ENCODE results near the gene ZNF154.
A peak's percentile ranks its signal among the peaks of the same experiment; 100 is the strongest.

The ZNF154 gene

DNA sequence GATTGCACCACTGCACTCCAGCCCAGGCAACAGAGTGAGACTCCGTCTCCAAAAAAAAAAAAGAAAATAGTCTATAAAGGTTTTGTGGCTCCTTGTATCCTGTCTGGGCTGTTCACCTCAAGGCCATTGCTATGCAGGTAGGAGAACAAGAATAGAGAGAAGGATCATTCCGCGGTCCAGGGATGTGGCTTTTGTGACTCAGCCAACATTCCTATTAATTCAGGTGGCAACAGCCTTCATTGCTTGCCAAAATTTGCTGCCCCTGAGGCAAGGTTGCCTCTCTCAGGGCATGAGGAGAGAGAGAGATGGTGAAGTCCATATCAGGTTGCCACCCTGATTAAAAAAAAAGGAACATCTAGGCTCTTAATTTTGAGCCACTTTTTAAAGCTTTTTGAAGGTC lies 19.3 kb downstream of the ZNF154 start:
- TF ChIP-seq, protein P1, sequence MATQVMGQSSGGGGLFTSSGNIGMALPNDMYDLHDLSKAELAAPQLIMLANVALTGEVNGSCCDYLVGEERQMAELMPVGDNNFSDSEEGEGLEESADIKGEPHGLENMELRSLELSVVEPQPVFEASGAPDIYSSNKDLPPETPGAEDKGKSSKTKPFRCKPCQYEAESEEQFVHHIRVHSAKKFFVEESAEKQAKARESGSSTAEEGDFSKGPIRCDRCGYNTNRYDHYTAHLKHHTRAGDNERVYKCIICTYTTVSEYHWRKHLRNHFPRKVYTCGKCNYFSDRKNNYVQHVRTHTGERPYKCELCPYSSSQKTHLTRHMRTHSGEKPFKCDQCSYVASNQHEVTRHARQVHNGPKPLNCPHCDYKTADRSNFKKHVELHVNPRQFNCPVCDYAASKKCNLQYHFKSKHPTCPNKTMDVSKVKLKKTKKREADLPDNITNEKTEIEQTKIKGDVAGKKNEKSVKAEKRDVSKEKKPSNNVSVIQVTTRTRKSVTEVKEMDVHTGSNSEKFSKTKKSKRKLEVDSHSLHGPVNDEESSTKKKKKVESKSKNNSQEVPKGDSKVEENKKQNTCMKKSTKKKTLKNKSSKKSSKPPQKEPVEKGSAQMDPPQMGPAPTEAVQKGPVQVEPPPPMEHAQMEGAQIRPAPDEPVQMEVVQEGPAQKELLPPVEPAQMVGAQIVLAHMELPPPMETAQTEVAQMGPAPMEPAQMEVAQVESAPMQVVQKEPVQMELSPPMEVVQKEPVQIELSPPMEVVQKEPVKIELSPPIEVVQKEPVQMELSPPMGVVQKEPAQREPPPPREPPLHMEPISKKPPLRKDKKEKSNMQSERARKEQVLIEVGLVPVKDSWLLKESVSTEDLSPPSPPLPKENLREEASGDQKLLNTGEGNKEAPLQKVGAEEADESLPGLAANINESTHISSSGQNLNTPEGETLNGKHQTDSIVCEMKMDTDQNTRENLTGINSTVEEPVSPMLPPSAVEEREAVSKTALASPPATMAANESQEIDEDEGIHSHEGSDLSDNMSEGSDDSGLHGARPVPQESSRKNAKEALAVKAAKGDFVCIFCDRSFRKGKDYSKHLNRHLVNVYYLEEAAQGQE (IDR thresholded peaks at IDR 0.05; ENCODE audit: low read depth) = no peak
- TF ChIP-seq TAF1 (IDR thresholded peaks at IDR 0.05; ENCODE audit: low read depth) (no peak), USF1 (IDR thresholded peaks at IDR 0.05) (no peak), CREB1 (IDR thresholded peaks at IDR 0.05; ENCODE audit: low read depth) (no peak), NFIC (IDR thresholded peaks at IDR 0.05) (no peak), EP300 (IDR thresholded peaks at IDR 0.05; ENCODE audit: borderline replicate concordance) (no peak), YY1 (IDR thresholded peaks at IDR 0.05; ENCODE audit: low read depth) (no peak), RAD21 (IDR thresholded peaks at IDR 0.05; ENCODE audit: low read depth) (no peak)

DNA sequence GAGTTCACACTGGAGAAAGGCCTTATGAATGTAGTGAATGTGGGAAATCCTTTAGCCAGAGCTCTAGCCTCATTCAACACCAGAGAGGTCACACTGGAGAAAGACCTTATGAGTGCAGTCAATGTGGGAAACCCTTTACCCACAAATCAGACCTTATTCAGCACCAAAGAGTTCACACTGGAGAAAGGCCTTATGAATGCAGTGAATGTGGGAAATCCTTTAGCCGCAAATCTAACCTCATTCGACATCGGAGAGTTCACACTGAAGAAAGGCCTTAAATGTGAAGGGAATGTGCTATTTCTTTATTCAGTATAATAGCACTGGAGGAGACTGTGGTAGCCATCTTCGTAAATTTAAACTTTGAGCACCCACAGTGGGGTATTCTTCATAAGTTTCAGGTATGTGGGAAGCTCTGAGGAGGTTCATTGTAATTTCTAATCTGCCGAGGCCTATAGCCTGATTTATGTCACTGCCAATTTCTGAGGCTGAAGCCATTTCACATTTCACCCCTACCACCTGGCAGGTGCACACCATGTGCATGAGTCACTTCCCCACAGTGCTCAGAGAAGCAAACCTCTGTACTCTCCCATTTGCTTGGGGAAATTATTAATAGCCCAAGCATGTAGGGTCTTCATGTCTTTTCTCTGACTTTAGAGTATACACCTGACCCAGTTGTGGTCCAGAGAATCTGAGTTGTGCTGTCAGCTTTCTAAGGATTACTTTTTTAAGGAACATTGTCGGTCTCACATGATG lies 20.8 kb downstream of the ZNF154 start:
- TF ChIP-seq RAD21 (IDR thresholded peaks at IDR 0.05; ENCODE audit: low read depth) (no peak), NFIC (IDR thresholded peaks at IDR 0.05) (no peak), TAF1 (IDR thresholded peaks at IDR 0.05; ENCODE audit: low read depth) (no peak), TEAD4 (IDR thresholded peaks at IDR 0.05) (no peak), CREB1 (IDR thresholded peaks at IDR 0.05; ENCODE audit: low read depth) (no peak), TCF12 (IDR thresholded peaks at IDR 0.05; ENCODE audit: low read depth) (no peak)

DNA sequence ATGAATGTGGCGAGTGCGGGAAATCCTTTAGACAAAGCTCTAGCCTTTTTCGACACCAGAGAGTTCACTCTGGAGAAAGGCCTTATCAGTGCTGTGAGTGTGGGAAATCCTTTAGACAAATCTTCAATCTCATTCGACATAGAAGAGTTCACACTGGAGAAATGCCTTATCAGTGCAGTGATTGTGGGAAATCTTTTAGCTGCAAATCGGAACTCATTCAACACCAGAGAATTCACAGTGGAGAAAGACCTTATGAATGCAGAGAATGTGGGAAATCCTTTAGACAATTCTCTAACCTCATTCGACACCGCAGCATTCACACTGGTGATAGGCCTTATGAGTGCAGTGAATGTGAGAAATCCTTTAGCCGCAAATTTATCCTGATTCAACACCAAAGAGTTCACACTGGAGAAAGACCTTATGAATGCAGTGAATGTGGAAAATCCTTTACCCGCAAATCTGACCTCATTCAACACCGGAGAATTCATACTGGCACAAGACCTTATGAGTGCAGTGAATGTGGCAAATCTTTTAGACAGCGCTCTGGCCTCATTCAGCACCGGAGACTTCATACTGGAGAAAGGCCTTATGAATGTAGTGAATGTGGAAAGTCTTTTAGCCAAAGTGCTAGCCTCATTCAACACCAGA lies 21.5 kb downstream of the ZNF154 start:
- TF ChIP-seq CEBPB (IDR thresholded peaks at IDR 0.05) = no peak
- no peak for TF ChIP-seq YY1 (IDR thresholded peaks at IDR 0.05; ENCODE audit: low read depth)
- TF ChIP-seq NFIC (IDR thresholded peaks at IDR 0.05) = no peak

DNA sequence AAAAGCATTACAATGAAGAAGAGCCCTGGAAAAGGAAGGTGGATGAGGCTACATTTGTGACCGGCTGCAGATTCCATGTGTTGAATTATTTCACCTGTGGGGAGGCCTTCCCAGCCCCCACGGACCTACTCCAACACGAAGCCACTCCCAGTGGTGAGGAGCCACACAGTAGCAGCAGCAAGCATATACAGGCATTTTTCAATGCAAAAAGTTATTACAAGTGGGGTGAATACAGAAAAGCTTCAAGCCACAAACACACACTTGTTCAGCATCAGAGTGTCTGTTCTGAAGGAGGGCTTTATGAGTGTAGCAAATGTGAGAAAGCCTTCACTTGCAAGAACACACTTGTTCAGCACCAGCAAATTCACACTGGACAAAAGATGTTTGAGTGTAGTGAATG lies 22.3 kb downstream of the ZNF154 start:
- no peak for TF ChIP-seq TEAD4 (IDR thresholded peaks at IDR 0.05)
- TF ChIP-seq, protein P1 (IDR thresholded peaks at IDR 0.05; ENCODE audit: low read depth) = no peak
- no peak for TF ChIP-seq EP300 (IDR thresholded peaks at IDR 0.05; ENCODE audit: borderline replicate concordance)
- TF ChIP-seq FOXM1 (IDR thresholded peaks at IDR 0.05; ENCODE audit: borderline replicate concordance, low read depth) = no peak
- TF ChIP-seq TAF1 (IDR thresholded peaks at IDR 0.05; ENCODE audit: low read depth) = no peak
- no peak for TF ChIP-seq NFIC (IDR thresholded peaks at IDR 0.05)
- no peak for TF ChIP-seq CREB1 (IDR thresholded peaks at IDR 0.05; ENCODE audit: low read depth)

DNA sequence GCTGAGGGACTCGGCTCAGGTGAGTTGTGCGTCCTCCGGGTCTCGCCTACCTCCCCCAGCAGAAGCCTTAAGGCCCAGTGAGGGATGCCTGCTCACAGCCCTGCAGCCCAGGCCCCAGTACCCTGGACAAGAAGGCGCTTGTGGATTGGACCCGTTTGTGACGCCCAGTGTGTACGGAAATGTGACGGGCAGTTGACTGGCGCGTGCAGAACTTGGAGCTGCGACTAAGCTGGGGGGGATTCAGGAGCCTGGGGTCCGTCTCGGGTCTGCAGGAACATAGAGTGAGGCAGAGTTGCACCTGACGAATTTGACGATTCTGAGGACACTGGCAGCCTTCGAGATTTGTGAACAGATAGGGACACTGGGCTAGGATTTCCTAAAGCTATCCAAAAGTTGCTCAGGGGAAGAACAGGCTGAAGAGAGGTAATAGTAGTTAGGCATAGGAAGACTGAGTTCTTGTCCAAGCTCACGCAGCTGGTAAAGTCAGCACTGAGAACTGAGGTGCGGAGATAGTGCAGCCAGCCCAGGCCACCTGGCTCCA lies 26.7 kb downstream of the ZNF154 start:
- no peak for TF ChIP-seq TEAD4 (IDR thresholded peaks at IDR 0.05)
- TF ChIP-seq ZBTB7A (IDR thresholded peaks at IDR 0.05; ENCODE audit: low read depth) = no peak
- TF ChIP-seq FOXM1 (IDR thresholded peaks at IDR 0.05; ENCODE audit: borderline replicate concordance, low read depth) = no peak
- peak; percentile 2; the same call in 1 of the 2 replicates for TF ChIP-seq TAF1 (IDR thresholded peaks at IDR 0.05; ENCODE audit: low read depth)
- 0 out of 2 replicates have a peak, but pooled peaks have one; percentile 73 for TF ChIP-seq YY1 (IDR thresholded peaks at IDR 0.05; ENCODE audit: low read depth)
- TF ChIP-seq USF1 (IDR thresholded peaks at IDR 0.05) = no peak
- TF ChIP-seq RAD21 (IDR thresholded peaks at IDR 0.05; ENCODE audit: low read depth) = no peak
- TF ChIP-seq CREB1 (IDR thresholded peaks at IDR 0.05; ENCODE audit: low read depth) = no peak
- no peak for TF ChIP-seq CEBPB (IDR thresholded peaks at IDR 0.05)
- no peak for TF ChIP-seq NFIC (IDR thresholded peaks at IDR 0.05)
- TF ChIP-seq, protein P2, sequence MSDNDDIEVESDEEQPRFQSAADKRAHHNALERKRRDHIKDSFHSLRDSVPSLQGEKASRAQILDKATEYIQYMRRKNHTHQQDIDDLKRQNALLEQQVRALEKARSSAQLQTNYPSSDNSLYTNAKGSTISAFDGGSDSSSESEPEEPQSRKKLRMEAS (IDR thresholded peaks at IDR 0.05) = no peak
- no peak for TF ChIP-seq EGR1 (IDR thresholded peaks at IDR 0.05)
- TF ChIP-seq EP300 (IDR thresholded peaks at IDR 0.05; ENCODE audit: borderline replicate concordance) = no peak
- TF ChIP-seq TCF12 (IDR thresholded peaks at IDR 0.05; ENCODE audit: low read depth) = no peak
- TF ChIP-seq, protein P1 (IDR thresholded peaks at IDR 0.05; ENCODE audit: low read depth) = no peak

Measured in Ishikawa (cell line).